Activated CD4-positive, CD25-positive, alpha-beta regulatory T cell treated with anti-CD3 and anti-CD28 coated beads, Interleukin-2, amount 50 U/mL, for 24 hours (primary cell): Measurements from ENCODE around the gene EFNA3.
A peak's percentile ranks its signal among the peaks of the same experiment; 100 is the strongest.

Source experiments
- ATAC-seq, 2 donors: fragments of 150-1000 bp; cut with Tn5 transposase; one replicate each; pipeline ENCODE4 v1.10.0; 2021; ENCODE audit warnings: mild to moderate bottlenecking in 1 of 2, moderate library complexity in 1 of 2

Gene EFNA3

DNA sequence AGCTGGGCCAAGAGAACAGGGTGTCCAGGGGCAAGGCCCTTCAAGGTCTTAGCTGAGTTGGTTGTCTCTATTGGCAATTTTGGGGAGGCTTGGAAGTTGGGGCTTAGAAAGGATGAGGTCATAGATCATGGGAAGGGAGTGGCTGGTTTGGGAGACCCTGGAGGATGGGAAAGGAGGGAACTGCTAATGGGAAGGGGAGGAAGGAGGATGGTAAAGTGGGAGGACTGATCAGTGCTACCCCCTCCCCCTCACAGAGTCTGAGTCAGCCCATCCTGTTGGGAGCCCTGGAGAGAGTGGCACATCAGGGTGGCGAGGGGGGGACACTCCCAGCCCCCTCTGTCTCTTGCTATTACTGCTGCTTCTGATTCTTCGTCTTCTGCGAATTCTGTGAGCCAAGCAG is 10.0 kb upstream of the EFNA3 start:
- ATAC-seq, result no peak

DNA sequence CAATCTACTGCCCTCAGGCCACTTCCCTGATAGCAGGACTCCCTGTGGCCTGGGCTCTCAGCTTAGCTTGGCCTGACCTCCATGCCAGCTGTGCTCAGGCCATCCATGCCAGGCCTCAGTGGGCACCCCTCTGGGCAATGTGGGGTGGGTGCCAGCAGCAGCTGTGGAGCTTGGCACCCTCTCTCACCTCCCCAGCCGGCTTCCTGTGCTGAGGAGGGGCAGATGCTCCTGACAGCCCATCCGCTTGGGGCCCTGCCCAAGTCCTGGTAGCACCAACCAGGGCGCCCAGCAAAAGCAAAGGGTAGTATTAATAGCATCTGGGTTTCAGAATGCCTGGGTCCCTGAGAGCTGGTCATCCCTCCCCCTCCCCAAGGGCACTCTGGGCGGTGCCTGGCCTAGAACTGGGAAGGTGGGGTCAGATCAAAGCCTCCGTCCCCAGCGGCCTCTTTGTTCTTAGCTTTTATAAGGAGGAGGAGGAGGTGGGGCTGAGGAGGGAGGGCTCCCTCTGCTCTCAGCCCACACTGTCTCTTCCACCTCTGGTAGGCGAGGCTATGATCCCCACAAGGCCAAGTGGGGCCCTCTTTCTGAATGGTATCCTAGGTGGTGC is 9.0 kb upstream of the EFNA3 start:
- no peak for ATAC-seq

DNA sequence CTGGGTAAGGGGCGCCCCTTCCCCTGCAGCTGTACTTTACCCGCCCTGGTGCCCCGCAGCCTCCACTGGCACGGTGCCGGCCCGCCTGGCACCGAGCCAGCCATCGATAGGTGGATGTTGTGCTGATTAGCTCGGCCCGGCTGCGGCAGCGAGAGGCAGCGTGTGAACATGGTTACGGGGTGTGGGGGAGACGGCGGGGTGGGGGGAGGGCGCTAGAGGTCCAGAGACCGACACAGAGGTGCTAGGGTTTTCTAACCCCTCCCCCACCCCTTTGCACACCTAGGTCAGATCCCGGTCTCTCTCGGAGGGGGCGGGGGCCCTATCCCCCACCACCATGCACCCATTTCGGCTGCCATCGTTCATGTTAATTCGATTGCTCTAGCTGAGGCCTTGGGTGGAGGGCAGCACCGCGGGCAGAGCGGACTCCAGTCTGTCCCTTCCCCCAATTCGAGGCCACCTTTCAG is 8.4 kb upstream of the EFNA3 start:
- no peak for ATAC-seq

DNA sequence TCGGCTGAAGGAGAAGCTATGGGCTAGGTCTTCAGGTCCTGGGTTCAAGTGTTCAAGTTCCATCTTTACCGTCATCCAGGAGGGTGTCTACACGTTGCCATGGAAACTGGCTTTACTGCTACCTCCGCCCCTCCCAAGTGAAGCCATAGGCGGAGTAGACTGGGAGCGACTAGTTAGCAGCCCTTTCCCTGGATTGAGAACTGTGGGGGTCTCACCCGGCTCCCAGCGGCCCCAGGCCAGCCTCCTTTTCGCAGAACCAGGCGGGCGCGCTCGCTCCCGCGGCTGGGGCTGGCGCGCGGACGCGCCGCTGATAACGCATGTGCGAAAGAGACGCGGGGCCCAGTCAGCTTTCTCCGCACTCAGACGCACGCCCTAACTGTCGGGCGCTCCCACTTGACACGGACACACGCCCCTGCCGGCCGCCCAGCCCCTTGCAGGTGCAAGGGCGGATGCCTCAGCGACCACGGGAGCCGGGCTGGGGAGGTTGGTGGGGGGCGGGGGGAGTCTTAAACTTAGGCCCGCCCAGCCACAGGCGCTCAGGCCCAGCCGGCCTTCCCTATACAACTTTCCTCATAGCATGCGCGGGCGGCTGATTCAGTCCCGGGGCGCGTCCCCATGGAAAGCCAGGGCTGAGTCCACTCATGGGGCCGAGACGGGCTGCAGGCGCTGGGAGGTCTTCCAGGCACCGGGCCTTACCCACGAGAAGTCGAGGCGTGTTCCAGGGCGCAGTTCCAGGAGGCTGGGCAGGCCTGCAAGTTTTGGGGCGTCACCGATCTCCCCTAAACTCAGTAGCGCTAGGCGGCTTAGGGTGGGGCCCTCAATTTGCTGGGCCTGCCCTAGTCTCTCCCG is 7.7 kb upstream of the EFNA3 start:
- peak; percentile 95 to 96 for ATAC-seq

DNA sequence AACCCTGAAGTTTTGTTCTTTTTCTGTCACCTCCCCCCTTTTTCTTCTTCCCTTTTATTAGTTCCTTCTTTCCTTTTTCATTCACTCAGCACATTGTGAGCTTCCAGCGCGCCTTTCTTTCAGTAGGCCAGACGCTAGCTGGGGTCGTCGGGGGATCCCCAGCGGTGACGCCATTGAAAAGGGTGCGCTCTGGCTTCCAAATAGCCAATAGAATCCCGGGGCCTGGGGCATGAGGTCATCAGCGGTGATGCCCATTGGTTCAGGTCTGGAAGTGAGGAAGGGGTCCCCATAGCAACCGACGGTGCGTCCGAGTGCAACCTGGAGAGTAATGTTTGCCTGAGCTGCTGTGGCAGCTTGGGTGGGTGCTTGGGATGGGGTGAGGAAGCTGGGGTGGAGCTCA is 6.9 kb upstream of the EFNA3 start:
- ATAC-seq, result no peak

DNA sequence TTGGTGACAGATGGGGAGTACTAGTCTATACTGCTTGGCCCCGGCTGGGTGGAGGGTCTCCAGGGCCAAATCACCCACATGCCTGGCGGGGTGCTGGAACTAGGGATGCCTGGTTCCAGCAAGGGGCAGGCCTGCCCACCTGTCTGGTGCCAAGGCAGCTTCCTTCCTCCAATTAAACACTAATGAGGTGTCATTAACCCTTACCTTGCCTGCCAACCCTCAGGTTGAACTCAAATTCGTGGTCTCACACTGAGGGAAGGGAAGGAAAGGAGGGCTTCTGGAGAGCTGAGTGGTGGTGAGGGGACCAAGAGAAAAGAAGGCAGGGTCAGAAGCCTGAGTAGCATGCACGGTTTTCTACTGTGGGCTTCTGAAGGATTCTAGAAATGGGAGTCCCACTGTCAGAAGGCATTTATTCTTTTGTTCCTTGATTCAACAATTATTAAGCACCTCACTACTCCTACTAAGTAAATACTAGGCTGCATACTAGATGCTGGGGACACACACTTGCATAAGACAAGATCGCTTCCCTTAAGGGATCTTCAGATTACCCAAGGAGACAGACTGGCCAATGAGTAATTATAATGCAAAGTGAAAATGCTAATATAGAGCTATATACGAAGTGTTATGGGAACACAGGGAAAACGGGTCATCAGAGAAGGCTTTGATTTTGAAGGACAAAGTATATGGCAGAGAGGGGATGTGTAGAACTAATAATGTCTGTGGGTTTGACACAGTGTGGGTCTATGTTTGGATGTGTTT is 5.9 kb upstream of the EFNA3 start:
- no peak for ATAC-seq

DNA sequence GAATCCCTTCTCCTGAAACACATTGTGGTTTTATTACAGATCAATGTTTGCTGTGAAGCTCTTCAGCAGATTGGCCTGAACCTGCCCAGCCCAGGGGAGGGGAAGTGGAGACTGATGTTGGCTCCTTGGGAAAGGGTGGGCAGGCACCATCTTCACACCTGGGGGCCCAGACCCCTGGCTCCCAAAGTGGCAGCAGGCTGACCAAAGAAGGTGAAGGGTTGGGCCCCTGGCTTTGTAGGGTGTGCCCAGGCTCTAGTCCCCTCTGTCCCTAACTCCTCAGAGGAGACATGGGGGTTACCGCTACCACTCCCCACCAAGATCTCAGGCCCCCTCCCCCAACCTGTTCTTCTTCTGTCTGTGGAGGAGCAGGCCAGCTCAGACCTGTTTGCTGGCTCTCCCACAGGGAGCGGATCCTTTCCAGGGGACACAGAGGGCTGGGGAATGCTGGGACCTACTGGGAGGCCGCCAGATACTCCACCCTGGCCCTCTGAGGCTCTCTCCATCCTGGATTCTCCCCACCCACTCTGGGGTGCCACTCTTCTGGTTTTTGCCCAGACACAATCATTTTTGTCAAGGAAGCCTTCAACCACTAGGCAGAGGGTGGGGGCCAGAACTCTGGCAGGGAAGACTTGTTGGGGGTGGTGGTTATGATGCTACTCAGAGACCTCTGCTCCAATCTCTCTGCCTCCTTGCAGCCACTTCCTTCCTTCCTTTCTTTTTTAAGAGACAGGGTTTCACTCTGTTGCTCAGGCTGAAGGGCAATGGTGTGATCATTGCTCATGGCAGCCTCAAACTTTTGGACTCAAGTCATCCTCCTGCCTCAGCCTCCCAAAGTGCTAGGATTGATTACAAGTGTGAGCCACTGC is 5.0 kb upstream of the EFNA3 start:
- ATAC-seq, result no peak

DNA sequence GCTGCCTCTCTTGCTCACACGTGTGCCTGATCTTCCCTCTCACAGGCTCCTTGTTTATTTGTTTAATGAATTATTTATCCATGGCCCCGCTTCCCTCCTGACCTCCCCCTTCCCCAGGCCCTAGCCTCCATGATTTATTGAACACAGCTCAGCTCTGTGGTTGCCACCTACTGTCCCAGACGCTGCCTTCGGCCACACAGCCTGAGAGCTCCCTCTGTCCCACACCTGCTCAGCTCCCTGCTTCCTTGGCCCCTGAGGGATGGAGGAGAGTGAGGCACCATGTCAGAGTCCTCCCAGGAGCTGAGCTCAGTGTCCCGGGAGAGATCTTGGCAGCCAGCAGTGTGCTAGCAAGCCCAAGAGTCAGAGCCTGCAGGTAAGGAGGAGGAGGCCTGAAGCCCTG is 3.1 kb upstream of the EFNA3 start:
- no peak for ATAC-seq

DNA sequence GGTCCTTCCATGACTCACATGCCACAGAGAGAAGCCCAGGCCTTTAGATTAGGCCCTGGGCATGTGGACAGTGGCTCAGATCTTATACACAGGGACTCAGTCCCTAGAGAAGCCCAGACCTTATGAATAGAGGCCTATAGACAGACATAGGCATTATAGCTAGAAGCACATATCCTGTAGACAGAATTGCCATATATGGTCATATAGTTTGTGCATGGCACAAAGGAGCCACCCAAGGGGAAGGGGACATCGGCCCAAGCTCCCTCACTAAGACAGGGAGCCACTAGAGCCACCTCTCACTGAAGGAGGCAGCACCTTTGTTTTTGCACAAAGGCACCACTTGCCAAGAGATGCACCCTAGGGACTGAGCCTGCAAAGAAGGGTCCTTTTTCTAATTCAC is 2.3 kb upstream of the EFNA3 start:
- ATAC-seq, result no peak

DNA sequence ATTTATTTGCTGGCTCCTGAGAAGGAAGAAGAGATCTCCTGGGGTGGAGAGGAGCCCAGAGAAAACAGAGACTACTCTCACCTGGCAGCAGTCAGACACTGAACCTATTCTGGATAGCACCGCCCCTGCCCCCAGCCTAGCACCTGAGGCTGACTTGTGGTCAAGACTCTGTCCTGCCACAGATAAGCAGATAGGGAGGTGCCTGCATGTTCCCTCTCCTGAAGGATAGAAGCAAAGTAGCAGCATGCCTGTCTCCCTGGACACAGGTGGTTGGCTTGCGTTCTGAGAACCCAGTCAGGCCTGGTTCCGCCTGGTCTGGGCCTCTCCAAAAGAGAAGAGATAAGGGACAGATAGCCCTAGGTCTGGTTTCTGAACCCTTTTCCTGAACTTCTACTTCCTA is 1.3 kb upstream of the EFNA3 start:
- no peak for ATAC-seq

DNA sequence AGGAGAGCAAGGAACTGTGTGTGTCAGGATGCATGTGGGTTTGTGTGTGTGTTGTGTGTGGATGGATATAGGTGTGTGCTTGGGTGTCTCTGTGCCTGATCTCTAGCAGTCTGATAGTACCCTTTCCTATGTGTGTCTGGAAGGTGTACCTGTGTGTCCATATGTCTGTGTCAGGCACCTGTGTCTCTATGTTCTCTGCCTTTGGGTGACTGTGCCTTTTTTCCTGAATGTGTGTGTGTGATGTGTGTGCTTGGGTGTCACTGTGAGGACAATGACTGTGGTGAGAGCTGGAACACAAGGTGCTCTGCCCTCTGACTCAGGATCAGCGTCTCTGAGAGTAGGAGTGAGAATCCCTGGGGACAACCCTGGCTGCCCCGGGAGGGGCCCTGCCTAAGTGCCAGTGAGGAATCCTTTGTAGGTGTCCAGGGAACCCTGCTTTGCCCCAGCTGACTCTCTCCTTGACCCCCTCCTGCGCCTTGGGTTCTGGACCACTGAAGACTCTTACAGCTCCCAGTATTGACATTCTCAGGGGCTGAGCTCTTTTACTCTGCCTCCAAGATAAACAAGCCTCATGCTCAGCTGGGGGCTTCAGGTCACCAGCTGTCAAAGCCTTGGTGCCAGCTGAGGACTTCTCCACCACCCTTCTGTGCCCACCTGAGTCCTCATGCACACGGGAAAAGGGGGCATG is 735 bp upstream of the EFNA3 start:
- no peak for ATAC-seq

DNA sequence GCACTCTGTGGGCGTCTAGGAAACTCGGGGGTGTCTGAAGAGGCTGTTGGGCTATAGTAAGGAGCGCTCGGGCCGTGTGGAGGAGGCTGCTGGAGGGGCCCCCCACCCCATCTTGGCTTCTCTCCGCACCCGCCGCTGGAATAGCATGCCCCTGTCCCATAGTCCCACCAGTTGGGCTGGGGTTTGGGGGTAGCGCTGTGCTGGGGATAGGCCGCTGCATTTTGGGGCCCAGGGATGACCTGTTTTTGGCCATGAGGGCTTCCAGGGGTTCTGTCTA is 511 bp downstream of the EFNA3 start:
- ATAC-seq, result no peak

DNA sequence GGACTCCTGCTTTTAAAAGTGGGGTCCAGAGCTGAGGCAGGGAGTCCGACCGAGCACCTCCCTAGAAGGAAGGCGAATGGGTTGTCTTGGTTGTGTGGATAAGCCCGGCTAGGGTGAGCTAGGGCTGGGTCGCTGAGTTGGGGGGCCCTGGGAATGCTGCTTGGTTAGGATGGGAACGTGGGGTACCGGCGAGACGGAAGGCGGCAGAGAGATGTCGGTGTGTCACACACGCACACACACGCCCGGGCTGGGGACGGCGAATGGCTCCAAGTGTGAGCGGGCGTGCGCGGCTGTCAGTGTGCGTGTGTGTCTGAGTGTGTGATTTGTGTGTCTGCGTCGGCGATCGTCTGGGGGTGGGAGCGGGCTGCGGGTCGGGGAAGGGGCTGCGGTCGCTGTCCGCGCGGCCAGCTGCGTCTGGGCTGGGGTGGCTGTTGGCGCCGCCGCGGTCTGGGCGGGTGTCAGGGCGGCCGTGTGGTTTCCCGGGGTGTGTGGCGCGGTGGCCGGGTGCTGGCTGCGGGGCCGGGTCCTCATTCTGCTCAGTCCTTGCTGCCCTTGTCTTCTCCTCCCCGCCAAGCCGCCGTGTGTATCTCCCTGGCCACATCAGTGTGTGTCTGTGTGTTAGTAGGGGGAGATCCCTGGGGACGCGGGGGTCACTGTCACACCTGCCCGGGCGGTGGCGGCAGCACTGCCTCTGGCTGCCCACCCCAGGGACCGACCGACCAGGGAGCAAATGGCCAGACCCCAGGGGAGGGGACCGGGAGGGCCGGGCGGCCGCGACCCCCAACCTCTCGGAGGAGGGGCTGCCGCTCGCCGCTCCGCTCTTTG is 1.1 kb downstream of the EFNA3 start:
- ATAC-seq, result no peak

DNA sequence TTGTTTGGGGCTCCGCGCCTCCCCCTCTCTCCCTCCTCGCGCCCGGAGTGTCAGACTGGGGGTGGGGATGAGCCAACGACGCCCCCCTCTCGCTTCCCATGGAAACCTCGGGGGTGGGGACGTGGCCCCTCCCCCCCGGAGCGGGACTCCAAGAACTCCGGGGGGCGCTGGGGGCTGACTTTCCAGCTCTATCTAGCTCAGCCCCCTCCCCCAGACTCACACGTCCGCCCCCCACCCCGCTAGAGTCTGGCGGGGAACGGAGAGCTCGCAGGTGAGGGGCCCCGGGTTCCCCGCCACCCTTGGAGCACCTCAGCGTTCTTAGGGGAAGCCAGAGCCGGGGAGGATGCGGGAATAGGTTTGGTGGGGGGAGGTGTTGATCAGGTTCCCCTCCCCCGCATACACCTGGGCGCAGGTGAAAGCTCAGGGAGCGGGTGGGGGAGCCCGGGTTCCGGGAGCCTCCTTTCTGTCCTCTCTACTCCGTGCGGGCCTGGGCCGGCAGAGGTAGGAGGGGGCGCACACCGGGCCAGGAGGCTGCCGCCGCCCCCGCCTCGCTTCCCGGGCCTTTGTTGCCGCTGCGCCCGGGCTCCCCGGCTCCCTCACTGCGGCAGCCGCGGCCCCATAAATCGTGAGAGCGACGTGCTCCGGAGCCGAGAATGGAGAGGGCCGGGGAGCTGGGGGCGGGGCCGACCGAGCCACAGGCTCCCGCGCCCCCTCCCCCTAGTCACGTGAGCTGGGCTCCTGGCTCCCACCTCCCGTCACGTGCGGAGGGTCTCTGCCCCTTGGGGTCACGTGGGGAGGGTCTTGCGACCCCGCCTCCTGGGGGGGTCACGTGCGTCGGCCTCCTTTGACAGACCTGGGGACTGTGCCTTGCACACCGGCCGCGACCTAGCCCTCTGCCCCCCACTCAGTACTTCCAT is 1.9 kb downstream of the EFNA3 start:
- ATAC-seq, result no peak

DNA sequence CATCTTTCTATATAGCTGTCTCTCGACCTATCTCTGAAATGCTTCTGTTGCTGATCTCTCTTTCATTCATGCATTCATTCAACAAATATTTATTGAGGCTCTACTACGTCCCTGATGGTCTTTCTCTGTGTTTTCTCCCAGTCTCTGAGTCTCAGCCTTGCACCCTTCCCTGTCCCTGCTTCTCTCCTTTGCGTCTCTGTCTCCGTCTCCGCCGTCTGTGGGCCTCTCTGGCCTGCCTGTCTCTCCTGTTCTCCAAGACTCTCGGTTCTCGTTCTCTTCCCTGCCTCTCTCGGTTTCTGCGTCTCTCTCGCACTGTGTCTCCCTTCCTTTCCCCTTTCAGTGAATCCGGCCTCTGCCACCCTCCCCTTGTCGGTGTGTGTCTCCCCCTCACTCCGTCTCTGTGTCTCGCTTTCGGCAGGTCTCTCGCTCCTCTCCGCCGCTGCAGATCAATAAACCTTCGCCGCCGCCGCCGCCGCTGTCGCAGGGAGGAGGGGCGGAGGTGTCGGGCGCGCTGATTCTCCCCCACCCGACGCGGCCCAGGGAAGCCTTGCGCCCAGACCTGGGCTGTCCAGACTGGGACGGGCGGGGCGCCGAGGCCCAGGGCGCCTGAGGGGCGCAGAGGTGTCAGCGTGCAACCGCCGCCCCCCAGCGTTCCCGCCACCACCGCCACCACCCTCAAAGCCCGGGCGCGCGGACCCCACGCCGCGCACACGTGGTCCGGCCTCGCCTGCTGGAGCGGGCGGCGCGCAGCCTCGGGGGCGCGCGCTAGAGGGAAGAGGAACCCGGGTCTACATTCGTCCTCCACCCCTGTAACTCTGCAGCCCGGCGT is 3.0 kb downstream of the EFNA3 start:
- no peak for ATAC-seq

DNA sequence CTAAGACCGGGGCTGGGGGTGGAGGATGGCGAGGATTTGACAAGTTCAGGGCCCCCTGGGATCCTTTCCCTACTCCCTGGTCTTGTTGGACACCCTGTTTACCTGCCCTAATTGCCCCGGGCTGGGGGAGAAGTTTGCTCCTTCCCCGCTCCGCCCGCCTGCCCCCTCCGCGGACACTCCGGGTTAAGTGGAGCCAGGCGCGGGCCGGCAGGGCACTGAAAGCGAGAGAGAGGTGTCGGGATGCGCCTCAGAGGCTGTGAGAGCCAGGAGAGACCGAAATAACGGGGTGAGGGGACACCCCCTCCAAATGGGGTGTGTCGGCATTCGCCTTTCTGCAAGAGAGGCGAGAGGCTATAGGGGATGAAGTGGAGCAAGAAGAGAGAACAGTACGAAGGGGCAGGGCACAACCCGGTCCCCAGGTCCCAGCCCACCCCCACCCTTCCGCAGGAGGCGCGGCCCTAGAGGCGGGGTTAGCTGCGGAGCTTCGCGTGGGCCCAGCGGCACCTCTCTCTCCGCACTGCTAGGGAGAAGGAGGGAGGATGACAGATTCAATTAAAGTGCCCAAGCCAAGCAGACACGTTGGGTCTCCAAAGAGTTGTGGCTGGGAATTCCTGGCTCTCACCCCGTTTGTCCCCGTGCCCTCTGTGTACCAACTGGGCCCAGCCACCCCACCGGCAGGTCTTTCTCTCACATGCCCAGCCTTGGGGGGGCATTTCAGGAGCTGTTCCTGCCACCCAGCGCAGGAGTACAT is 3.8 kb downstream of the EFNA3 start:
- ATAC-seq, result no peak

DNA sequence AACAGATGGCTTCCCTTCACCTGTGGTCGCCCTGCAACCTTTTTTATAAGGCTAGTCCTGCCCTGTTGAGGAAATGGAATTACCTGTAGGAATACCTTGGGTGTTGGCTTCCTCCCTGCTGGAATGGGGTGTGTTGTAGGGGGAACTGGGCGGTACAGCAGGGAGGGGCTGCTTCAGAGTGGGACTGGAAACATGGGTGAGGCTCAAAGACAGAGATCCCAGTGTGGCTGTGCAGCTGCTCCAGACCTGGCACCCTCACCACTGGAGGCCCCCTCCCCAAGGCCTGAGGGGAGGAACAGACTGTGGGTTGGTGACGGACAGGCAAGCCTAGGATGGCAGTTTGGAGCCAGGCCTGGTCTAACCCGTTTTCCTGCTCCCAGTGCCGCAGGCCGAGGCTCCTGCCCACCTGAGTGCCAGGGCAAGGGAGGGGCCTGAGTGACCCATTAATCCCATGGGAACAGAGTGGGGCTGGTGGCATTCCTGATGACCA is 4.5 kb downstream of the EFNA3 start:
- no peak for ATAC-seq
